ENCODE results near the gene SNX18. TPM values are rescaled to one million over a fixed set of nuclear protein-coding genes. Genes with fewer than 3 reads are reported as not detected.

SNX18 gene
- total and polyA plus RNA-seq, 2 of the 8 experiments (the other 6 are each of a cell fraction or from before 2014, with no cell fraction given): 5.8 to 17.7 TPM

DNA sequence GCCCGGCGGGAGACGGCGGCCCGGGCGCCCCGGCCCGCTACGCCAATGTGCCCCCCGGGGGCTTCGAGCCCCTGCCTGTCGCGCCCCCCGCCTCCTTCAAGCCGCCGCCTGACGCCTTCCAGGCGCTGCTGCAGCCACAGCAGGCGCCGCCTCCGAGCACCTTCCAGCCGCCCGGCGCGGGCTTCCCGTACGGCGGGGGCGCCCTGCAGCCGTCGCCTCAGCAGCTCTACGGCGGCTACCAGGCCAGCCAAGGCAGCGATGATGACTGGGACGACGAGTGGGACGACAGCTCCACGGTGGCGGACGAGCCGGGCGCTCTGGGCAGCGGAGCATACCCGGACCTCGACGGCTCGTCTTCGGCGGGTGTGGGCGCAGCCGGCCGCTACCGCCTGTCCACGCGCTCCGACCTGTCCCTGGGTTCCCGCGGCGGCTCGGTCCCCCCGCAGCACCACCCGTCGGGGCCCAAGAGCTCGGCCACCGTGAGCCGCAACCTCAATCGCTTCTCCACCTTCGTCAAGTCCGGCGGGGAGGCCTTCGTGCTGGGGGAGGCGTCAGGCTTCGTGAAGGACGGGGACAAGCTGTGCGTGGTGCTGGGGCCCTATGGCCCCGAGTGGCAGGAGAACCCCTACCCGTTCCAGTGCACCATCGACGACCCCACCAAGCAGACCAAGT, 723 bp downstream of the SNX18 start:
- Histone ChIP-seq H4K8ac (ENCODE audit: extremely low read depth, insufficient read depth, low read length) (peak overlapping the region; percentile 71), H3K14ac (ENCODE audit: insufficient read length) (no peak overlapping the region), H3K27me3 (replicated peaks in 1 of 4; ENCODE audit: control insufficient read depth in 3 of 4, extremely low read depth in 1 of 4, insufficient read depth in 3 of 4, low read length in 3 of 4) (peaks cover 0 to 16% (median 12%) of the 10 kb centered on the region in 4 experiments; a peak in 5 of 7 replicates), H3K79me2 (ENCODE audit: control insufficient read depth in 1 of 2, insufficient read depth in 2 of 2, low read length in 2 of 2) (peaks cover 3 to 39% of the 10 kb centered on the region in 2 experiments), H3K18ac (ENCODE audit: extremely low read depth, low read length) (no peak overlapping the region), H2AK5ac (ENCODE audit: low read depth, low read length) (peak overlapping the region; percentile 17; the same call in 1 of the 2 replicates), H2AFZ (ENCODE audit: low read length) (no peak overlapping the region), H3K4me3 (ENCODE audit: extremely low read depth in 1 of 4, insufficient read depth in 2 of 4, low read depth in 3 of 4, low read length in 4 of 4) (peak overlapping the region; percentile 44 to 75 (median 58)), H2BK20ac (ENCODE audit: low read length) (no peak overlapping the region), H4K20me1 (replicated peaks in 1 of 2; ENCODE audit: control insufficient read depth in 1 of 2, insufficient read depth in 2 of 2, low read length in 2 of 2) (peaks cover 2 to 9% of the 10 kb centered on the region in 2 experiments), H4K5ac (ENCODE audit: insufficient read length, low read depth, low read length) (no peak overlapping the region), H3K56ac (replicated peaks; ENCODE audit: insufficient read length, low read depth, low read length) (no peak overlapping the region), H2BK5ac (ENCODE audit: low read depth, low read length) (no peak overlapping the region), H3K9me3 (ENCODE audit: insufficient read depth in 2 of 2, low read depth in 1 of 2, low read length in 1 of 2) (peaks cover 0 to 7% of the 10 kb centered on the region in 2 experiments; a peak in 1 of 4 replicates), H3K4me2 (ENCODE audit: insufficient read depth in 1 of 2, low read depth in 2 of 2, low read length in 2 of 2) (peak overlapping the region; percentile 75 to 88), H2BK120ac (replicated peaks; ENCODE audit: low read depth, low read length) (no peak overlapping the region), H3K4me1 (replicated peaks in 1 of 4; ENCODE audit: control insufficient read depth in 3 of 4, insufficient read depth in 4 of 4, low read length in 3 of 4) (peaks cover 0 to 13% (median 9%) of the 10 kb centered on the region in 4 experiments; a peak in 5 of 7 replicates), H3K23ac (ENCODE audit: insufficient read length) (no peak overlapping the region), H2BK12ac (ENCODE audit: low read depth, low read length) (0 out of 2 replicates have a peak overlapping the region, but pooled peaks have one; percentile 55), H3K27ac (ENCODE audit: low read depth, low read length) (no peak overlapping the region), H3K4ac (replicated peaks; ENCODE audit: insufficient read length, low read depth, low read length) (no peak overlapping the region), H3K36me3 (ENCODE audit: control insufficient read depth in 2 of 4, insufficient read depth in 4 of 4, low read length in 3 of 4) (peaks cover 0 to 3% (median 0%) of the 10 kb centered on the region in 4 experiments; a peak in 1 of 8 replicates), H3K9ac (replicated peaks in 1 of 4; ENCODE audit: extremely low read depth in 1 of 4, low read depth in 3 of 4, low read length in 3 of 4) (0 out of 7 replicates have a peak overlapping the region, but pooled peaks of 1 of the 4 experiments have one; percentile 33), H3K79me1 (ENCODE audit: low read depth, low read length) (no peaks in the 10 kb centered on the region), H4K91ac (replicated peaks; ENCODE audit: insufficient read length, low read length) (peak overlapping the region; percentile 10), H3K23me2 (ENCODE audit: low read depth, low read length) (peaks cover 3% of the 10 kb centered on the region), H2BK15ac (ENCODE audit: low read length) (no peak overlapping the region)
- ChIA-PET POLR2A (ENCODE audit: partially characterized antibody) (interaction anchor here (0.8 to 1.9 kb wide), 4 partner anchors 9 to 369 kb away, joined by 3 to 9 read pairs (median 5); no protein-coding TSS in a partner anchor), CTCF (ENCODE audit: partially characterized antibody) (interaction anchor here (0.9 to 4.6 kb wide), 24 partner anchors 9 to 626 kb away, joined by 3 to 58 read pairs (median 6); no protein-coding TSS in a partner anchor)
- no peak for FAIRE-seq
- 18% methylated on average over 51 of the region's 79 CpGs; no CpG with 5 or more reads in 1 of the 2 experiments for WGBS, 2 experiments (ENCODE audit: extremely low coverage in 1 of 2, insufficient coverage in 1 of 2, insufficient read length in 1 of 2, insufficient replicate concordance in 2 of 2, low coverage in 1 of 2, low lambda C conversion rate in 2 of 2, missing lambda C conversion rate in 1 of 2)
- DNase-seq (ENCODE audit: low read depth in 1 of 2, low spot score in 2 of 2): peak in 1 of 2 experiments; percentile 59
- TF ChIP-seq, protein P1, sequence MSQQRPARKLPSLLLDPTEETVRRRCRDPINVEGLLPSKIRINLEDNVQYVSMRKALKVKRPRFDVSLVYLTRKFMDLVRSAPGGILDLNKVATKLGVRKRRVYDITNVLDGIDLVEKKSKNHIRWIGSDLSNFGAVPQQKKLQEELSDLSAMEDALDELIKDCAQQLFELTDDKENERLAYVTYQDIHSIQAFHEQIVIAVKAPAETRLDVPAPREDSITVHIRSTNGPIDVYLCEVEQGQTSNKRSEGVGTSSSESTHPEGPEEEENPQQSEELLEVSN (IDR thresholded peaks at IDR 0.05): peak; percentile 83
- TF ChIP-seq RBBP5 (IDR thresholded peaks at IDR 0.05; ENCODE audit: borderline replicate concordance, low read depth, low read length) (peak; percentile 24; the same call in 1 of the 2 replicates), HDAC6 (IDR thresholded peaks at IDR 0.05; ENCODE audit: low read depth, low read length) (no peak), KDM1A (IDR thresholded peaks at IDR 0.05; ENCODE audit: borderline replicate concordance, low read length) (no peak), KDM4A (IDR thresholded peaks at IDR 0.05; ENCODE audit: low read depth, low read length, severe bottlenecking) (peak; percentile 88), NANOG (IDR thresholded peaks at IDR 0.05; ENCODE audit: insufficient read depth, low read depth, low read length, poor library complexity, severe bottlenecking) (no peak), SP1 (IDR thresholded peaks at IDR 0.05; ENCODE audit: low read depth, low read length) (no peak), SUZ12 (IDR thresholded peaks at IDR 0.05; ENCODE audit: low read length) (peak; percentile 30; the same call in 1 of the 2 replicates)
- TF ChIP-seq, protein P2, sequence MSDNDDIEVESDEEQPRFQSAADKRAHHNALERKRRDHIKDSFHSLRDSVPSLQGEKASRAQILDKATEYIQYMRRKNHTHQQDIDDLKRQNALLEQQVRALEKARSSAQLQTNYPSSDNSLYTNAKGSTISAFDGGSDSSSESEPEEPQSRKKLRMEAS (IDR thresholded peaks at IDR 0.05): peak; percentile 85

Data from H1 (cell line).